Stimulated activated CD4-positive, alpha-beta T cell treated with anti-CD3 and anti-CD28 coated beads, Interleukin-4, amount 100 ng/mL, for 1 hour (primary cell): ENCODE results near the gene ECEL1.

ENCODE experiments used
- DNase-seq: peaks from one replicate; pipeline ENCODE4 v3.0.0-alpha.2; 2020

Gene ECEL1

DNA sequence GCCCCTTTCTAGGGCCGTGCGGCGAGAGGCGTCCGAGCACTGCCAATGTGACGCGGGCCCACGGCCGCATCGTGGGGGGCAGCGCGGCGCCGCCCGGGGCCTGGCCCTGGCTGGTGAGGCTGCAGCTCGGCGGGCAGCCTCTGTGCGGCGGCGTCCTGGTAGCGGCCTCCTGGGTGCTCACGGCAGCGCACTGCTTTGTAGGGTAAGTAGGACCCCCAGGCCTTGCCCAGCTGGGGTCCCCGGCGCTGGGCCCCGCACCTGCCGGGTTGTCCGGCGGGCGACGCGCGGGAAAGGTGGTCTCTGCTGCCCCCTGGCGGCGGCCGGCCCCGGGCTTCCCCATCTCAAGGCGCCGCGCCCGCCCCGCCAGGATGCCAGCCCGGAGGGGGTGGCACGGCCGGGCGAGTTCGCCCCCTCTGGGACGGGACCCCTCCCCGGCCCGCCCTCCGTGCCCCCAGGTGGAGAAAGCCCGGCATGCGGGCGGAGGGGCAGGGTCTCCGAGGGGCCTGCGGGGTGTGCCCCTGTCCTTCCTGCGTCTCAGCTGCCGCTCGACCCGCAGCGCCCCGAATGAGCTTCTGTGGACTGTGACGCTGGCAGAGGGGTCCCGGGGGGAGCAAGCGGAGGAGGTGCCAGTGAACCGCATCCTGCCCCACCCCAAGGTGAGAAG lies 34.5 kb upstream of the ECEL1 start:
- DNase-seq: peak; percentile 77

DNA sequence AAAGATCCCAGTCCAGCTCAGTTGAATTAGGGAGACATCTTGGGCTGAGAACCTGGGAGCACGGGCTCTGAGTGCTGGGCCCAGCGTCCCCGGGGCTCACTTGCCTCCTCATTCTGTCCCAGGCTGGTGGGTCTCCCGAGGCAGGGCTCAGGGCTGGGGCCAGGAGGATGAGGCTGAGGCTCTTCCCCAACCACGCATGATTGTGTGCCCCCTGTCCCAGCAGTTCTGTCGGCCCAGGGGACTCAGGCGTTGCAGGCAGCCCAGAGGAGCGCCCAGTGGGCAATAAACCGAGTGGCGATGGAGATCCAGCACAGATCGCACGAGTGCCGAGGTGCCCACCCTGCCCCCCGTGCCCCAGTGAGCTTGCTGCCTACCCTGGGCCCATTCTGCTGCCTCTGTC lies 33.5 kb upstream of the ECEL1 start:
- no peak for DNase-seq

DNA sequence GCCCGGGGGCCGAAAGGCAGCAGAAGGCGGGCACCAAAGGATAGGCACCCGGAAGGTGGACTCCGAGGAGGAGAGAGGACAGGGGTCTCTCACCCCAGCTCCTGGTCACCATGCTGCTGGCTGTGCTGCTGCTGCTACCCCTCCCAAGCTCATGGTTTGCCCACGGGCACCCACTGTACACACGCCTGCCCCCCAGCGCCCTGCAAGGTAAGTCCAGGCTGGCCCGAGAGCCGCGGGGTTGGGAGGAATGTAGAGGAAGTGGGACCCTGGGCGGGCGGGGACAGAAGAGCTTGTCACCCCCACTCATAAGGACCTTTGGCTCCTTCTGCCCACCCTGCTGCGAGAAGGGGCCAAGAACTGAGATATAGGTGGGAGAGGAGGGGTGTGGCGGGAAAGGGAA lies 32.9 kb upstream of the ECEL1 start:
- no peak for DNase-seq

DNA sequence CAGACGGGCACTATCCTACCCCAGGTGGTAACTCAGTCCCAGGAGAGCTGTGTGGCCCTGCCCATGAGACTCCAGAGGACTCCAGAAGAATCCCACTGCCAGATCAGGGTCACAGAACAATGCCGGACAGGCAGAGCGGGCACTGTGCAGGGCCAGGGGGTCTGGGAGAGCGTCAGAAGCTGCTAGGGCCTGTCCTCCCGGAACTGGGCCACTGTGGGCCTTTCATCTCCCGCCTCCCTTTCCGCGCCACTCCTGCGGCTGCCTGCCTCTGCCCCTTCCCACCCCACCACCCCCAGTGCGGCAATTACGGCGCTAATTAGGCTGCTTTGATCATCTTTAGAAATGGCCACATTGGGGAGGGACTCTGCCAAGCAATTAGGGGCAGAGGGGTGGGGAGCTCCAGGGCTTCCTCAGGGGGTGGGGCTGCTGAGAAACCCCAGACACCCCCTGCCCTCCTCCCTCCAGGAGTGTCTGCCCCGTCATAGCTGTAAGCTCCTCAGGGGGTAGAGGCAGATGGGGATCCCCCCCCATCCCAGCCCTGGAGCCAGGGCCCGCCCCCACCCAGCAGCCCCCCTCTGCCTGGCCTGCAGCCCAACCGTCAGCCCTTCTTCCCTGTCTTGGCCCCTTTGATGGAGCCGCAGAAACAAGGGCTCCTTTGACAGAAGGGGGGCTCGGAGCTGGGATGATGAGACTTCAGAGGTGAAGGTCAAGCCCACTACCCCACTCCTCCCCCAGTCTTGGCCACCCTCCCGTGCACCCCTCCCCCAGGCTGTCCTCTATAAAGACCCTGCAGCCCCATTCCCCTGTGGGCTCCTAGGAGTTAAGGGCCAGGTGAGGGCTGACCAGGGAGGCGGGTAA lies 32.2 kb upstream of the ECEL1 start, which contains the start of gene PRSS56:
Gene PRSS56, plus strand, starts transcription at position 808 of the 858 bp plus-strand sequence. CDS start 211 bp downstream, outside the sequence.
- DNase-seq: no peak

GRCh38 chr2:232518844-232519243 lies 31.2 kb upstream of the ECEL1 start:
- no peak for DNase-seq

DNA sequence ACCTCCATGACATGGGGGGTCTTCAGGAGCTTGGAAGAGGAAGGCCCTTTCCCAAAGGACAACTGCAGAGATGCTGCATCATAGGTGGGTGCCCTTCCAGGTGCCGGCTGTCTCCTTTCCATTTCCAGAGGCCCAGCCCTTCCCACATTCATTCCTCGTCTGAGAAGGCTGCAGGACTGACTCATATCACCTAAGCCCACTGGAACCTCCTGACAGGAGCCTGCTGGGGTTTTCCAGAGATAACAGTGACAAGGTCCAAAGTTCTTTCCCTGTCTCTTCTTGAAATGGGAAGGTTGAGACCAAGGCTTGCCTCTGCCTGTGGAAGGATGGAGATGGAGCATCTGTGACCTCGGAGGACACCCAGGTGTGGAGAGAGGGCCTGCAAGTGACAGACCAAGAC lies 28.9 kb upstream of the ECEL1 start:
- DNase-seq: no peak

DNA sequence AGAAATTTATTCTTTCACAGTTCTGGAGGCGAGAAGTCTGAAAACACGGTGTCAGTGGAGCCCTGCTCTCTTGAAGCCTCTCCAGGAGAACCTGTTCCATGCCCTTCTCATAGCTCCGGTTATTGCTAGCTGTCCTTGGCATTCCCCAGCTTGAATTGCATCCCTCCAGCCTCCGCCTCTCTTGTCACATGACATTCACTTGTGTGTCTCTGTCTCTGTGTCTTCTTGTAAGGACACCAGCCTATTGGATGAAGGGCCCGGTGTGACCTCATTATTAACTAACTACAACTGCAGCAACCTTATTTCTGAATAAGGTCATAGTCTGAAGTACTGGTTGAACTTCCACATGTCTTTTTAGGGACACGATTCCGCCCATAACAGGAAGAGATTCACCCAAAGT lies 28.0 kb upstream of the ECEL1 start:
- no peak for DNase-seq

- DNase-seq: no peak
Observed at GRCh38 chr2:232513353-232513752, 25.7 kb upstream of the ECEL1 start.

DNA sequence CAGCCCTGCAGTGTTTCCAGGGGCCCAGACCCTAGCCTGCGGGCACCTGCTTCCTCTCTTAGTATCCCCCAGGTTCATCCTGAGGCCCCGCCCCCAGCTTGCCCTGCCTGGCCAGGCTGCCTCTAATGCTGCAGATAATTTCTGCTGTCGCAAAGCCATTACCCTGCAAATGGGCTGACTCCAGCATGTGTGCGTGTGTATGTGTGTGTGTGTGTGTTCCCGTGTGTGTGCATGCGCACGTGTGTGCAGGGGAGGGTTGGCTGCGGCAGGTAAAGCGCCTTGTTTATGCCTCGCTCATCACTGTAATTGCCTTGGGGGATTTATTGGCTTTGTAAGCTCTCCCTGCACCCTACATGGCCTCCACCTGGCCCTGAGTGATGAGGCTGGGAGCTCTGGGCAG lies 25.0 kb upstream of the ECEL1 start:
- DNase-seq: no peak

- DNase-seq: no peak
Observed at GRCh38 chr2:232511336-232511890, 23.8 kb upstream of the ECEL1 start.

DNA sequence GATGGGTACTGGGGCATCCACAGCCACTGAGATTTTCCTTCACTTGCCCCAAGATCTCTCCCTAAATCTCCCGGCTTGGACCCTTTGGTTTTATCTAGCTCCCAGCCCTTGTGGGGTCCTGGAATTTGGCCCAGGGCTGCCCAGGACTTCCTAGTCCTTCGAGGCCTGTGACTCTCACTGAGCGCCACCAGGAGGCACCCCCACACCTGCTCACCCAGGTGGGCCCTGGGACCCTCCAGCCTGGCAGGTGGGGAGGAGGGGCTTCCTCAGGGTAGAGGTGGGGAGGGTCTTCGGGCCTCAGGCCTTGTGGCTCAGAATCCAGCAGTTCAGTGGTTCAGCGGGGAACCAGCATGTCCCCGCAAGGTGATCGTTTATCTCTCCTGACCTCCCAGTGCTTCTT lies 20.6 kb upstream of the ECEL1 start:
- DNase-seq: no peak

DNA sequence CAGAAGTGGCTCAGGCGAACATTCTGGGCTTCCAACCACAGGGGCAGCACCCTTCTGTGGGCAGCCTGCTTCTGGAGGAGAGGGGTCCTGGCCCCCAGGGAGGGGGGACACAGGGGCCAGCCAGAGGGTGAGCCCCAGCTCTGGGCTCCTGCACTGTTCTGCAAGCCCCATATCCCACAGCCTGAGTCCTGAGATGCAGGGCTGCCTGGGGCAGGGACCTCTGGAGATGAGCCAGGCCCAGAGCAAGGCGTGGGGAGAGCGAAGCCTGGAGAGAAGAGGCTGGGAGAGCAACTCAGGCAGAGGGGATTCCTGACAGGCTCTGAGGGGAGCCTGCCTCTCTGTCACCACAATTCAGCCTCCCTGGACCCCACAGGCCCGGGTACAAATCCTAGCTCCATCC lies 19.1 kb upstream of the ECEL1 start:
- DNase-seq: no peak

DNA sequence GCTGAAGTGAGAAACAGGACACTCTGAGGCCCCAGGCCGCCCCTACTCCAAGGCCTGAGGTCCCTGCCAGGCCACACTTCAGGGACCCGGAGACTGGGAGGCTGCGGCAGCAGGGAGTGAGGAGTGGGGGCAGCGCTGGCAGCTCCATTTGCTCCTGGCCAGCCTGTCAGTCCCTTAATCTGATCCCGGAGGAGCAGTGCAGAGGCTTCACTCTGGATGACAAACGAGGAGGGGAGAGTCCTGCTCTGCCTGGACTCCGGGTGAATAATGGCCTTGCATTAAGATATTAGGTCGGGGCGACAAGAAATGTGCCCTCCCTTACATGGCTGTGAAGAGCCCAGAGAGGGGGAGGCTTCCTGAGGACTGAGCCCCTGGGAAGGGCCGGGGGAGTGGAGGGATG lies 18.2 kb upstream of the ECEL1 start:
- no peak for DNase-seq

DNA sequence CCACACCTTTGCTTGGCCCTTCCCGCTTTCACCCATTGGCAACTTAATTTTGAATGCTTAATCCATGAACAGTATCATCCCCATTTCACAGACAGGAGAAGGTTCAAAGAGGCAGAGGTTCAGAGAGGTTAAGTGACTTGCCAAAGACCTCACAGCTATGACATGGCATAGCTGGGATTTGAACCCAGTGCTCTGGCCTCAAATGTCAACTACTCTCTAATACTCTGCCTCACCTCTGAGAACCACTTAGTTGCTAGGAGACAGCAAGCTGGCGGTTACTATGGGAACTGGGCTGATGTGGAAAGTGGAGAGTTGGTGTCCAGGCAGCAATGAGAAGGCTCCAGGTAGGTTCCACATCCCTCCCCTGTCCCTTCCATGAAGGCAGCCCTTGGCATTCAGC lies 16.8 kb upstream of the ECEL1 start:
- no peak for DNase-seq

GRCh38 chr2:232503809-232504323 lies 16.2 kb upstream of the ECEL1 start:
- DNase-seq: no peak

GRCh38 chr2:232502911-232503808 lies 15.5 kb upstream of the ECEL1 start:
- peak; percentile 33 for DNase-seq

DNA sequence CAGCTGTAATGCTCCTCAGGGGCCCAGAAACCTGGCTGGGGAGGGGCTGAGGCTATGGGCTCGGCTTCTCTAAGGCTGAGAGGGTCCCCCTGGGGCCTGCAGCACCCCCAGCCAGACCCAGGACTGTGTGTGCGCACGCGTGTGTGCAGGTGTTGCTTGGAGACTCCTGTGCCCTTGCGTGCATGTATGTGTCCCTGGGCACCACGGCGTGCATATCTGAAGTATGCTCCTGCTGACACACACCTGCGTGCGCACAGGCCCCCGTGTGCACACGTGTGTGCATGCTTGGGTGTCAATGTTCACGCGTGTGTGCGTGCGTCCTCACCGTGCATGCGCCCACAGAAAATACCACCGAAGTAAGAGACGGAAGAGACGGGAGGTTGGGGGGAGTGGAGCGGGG lies 14.9 kb upstream of the ECEL1 start:
- DNase-seq: no peak

DNA sequence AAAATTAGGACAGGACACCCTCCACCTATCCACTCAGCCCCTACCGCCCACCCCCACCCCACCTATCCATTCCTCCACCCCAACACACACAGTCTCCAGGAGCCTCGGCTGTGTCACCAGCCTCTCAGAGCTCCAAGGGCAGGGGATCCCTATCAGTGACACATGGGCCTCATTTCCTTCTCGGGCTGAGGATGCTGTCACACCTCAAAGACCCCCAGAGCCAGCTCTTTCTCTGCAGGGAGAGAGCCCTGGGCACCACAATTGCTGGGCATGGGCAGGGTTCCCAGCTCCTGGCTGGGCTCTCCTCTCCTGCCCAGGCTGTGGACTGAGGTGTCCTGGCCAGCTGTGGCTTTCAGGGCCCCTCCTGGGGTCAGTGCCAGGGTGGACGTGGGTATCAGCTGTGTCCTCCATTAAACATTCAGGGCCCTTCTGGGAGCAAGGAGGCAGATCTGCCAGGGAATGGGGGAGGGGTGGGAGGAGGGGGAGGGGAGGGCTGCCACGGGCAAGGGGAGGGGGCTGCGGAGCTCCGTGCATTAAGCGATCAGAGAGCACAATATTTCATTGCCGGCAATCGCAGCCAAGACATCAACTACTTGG lies 14.3 kb upstream of the ECEL1 start:
- no peak for DNase-seq

DNA sequence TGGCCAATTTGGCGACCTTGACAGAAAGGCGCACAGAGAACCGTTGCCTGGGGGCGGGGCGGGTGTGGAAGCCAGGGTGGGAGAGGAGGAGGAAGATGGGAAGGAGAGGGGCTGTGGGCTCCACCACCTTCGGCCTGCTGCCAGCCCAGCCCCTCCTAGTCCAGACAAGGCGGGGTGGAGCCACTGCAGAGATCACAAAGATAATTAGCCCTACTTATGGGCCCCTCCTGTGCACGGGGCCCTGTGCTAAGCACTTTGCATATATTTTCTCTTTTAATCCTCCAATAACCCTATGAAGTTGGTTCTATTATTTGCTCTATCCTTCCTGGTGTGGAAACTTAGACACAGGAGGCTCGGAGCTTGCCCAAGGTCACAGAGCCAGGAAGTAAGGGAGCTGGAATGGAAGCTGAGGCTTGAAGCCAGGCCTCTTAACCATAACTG lies 13.7 kb upstream of the ECEL1 start:
- DNase-seq: no peak

DNA sequence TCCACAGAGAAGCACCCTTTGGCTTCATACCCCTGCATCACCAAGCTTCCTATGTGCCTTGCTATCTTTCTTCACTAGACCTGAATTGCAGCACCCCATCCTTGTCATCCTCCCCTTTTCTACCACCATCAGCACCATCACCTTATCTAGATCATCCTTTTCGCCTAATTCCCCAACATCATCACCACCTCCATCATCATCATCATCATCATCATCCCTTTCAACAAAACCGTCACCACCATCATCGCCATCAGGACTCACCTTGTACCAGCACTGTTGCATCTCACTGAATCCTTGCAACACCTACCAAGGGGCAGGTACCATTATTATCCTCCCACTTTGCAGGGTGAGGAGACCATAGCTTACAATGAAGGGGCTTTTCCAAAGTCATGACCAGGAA lies 10.8 kb upstream of the ECEL1 start:
- no peak for DNase-seq

DNA sequence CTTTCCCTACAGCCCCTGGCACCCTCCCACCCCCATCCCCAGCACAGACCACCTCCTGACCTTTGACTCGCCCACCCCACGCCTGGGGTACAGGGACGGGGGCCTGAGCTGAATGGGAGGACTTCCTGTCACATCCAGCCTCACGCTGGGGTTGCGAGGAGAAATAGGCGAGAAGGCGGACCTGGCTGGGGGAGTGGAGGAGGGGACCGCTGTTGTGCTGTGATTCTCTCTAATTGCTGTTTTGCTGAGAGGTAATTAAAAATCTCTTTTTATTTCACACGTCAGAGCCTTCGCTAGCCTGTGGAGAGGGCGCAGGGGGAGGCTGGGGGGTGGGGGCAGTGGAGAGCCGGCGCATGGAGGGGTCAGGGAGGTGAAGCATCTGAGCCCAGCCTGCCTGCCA lies 9.7 kb upstream of the ECEL1 start:
- DNase-seq: no peak

GRCh38 chr2:232496501-232497270 lies 9.1 kb upstream of the ECEL1 start:
- no peak for DNase-seq
